IPS DF 6.9 (cell line): Measurements from ENCODE around the gene ANK3.

Experiments used
- DNase-seq: peaks from one replicate; pipeline ENCODE4 v3.0.0-alpha.2; 2013; ENCODE audit warnings: low read depth, low spot score
- H3K27ac ChIP-seq: one replicate; pipeline ENCODE4 v1.5.1; 2013; ENCODE audit warnings: low read length, control low read depth
- H3K27me3 ChIP-seq: 2 replicates; pipeline ENCODE4 v1.6.1; 2013; ENCODE audit warnings: mild to moderate bottlenecking, low read length; ENCODE audit not compliant: control insufficient read depth, insufficient read depth
- H3K36me3 ChIP-seq: 2 replicates; pipeline ENCODE4 v1.6.1; 2013; ENCODE audit warnings: low read length; ENCODE audit not compliant: control insufficient read depth, insufficient read depth
- H3K4me1 ChIP-seq: 2 replicates; pipeline ENCODE4 v1.6.1; 2013; ENCODE audit warnings: low read length; ENCODE audit not compliant: control insufficient read depth, insufficient read depth
- H3K4me3 ChIP-seq: 2 replicates; pipeline ENCODE4 v1.5.1; 2013; ENCODE audit warnings: mild to moderate bottlenecking, low read length
- H3K9me3 ChIP-seq: 2 replicates; pipeline ENCODE4 v1.6.1; 2013; ENCODE audit warnings: low read length, inconsistent platforms; ENCODE audit not compliant: control insufficient read depth, insufficient read depth

ANK3 gene

DNA sequence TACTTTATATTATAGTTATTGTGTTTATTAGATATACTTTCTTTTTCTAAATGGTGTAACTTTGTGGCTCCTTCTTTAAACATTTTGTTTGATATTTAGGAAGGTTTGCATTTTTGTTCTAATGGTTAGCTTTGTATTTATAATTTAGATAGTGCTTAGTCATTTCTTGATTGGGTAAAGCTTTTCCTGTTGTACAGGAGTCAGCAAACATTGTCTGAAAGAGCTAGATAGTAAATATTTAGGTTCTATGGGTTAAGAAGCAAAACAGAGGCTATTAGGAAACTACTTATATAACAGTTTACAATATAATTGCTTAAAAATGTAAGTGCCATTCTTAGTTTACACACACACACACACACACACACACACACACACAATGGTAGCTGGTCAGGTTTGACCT lies 412.8 kb downstream of the ANK3 start:
- Histone ChIP-seq H3K9me3 (no peaks in the 10 kb centered on the region), H3K4me3 (no peak overlapping the region), H3K27ac (no peak overlapping the region), H3K36me3 (no peaks in the 10 kb centered on the region), H3K4me1 (no peaks in the 10 kb centered on the region), H3K27me3 (no peaks in the 10 kb centered on the region)
- DNase-seq, result no peak
